ENCODE results near the gene MARVELD3.
"Not testable (repeated sequence)": the region's sequence is repeated elsewhere in the genome, so short reads cannot be mapped to it uniquely, and the experiment has no call there.

MARVELD3 gene

GRCh38 chr16:71672803-71673581 lies 47.0 kb downstream of the MARVELD3 start:
- DNase-seq: peak; percentile 66

DNA sequence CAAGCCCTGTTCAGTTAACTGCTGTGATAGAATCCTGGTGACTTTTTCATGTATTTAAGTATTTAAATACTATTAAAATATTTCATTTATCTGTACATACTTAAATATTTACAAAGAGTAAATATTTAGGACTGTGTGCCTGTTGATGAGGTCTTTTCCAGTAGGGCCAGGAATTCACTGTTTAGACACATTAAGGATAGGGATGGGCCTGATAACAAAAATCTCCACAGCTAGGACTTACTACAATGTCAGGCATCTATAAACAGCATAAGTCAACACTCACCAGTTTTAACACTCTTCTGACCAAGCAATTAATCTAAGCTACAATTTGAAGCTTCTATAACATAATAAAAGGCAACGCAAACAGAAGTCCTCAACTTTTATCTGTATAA lies 47.6 kb downstream of the MARVELD3 start:
- DNase-seq: no peak

GRCh38 chr16:71674229-71674628 lies 48.2 kb downstream of the MARVELD3 start:
- DNase-seq: no peak

- no peak for DNase-seq
These were observed 49.4 kb downstream of the MARVELD3 start for GRCh38 chr16:71675380-71675779.

DNA sequence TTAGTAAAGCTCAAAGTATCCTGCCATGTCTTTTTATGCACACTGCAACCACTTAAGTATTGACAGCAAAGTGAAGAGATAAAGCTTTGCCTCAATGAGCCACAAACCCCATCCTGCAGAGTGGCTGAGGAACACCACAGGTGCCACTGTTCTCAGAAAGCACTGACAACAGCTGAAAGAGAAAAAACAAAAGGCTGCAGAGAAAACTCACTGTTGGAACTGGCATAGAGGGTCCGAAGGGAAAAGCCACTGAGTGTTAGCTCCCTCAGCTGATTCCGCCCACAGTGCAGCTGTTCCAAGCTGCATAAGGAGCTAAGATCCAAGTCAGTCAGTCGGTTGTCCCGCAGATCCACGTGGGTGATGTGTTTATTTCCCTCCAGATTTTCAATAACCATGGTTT lies 50.3 kb downstream of the MARVELD3 start:
- DNase-seq: no peak

GRCh38 chr16:71681360-71681759 lies 55.4 kb downstream of the MARVELD3 start:
- DNase-seq: no peak

GRCh38 chr16:71684280-71684679 lies 58.3 kb downstream of the MARVELD3 start:
- not testable (repeated sequence) for DNase-seq

All from NCI-H69 (cell line).